Stimulated activated naive CD4-positive, alpha-beta T cell (primary cell): ENCODE results near the gene VILL.

ENCODE experiments used
- DNase-seq, 6 experiments: peaks; one replicate each; lab custom pipeline; 2025; lab: John Stamatoyannopoulos, UW

The VILL gene

GRCh38 chr3:37990527-37990926, at the start of gene VILL:
TSS of gene VILL (plus strand) at chr3:37990786. CDS start at chr3:37993673, 2,887 bp downstream.
- DNase-seq = no peak

DNA sequence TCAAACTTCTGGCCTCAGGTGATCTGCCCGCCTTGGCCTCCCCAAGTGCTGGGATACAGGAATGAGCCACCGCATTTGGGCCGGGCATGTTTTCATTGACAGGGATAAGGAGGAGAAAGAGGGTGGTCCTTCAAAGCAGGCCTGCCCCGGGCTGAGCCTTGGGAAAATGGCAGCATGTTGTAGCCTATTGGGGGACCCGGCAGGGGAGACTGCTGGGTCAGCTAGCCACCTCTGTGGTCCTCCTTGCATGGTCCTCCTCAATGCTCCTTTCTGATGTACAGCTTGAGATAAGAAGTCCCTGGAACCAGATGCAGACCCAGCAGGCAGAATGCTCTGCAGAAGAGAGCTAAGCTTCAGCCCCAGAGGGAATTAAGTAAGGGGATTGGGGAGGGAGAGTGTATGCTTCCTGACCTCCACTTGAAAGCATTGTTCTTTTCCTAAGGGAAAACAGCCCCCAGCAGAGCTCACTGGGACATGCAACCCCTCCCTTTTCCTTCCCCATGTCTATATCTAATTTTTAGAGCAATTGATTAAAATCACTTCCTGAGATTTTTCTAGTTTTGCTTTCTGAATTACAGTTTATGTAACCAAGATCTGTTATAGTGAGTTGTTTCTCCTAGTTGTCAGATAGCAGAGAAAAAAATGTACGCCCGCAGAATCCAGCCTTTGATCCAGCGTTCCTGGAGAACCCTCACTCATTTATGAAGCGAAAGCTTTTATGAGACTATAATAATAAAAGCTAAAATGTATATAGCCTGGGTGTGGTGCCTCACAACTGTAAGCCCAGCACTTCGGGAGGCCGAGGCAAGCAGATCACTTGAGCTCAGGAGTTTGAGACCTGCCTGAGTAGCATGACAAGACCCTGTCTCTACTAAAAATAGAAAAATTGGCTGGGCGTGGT, 48.7 kb upstream of the VILL start:
- no peak for DNase-seq

GRCh38 chr3:37942646-37943045, 47.9 kb upstream of the VILL start:
- no peak for DNase-seq

DNA sequence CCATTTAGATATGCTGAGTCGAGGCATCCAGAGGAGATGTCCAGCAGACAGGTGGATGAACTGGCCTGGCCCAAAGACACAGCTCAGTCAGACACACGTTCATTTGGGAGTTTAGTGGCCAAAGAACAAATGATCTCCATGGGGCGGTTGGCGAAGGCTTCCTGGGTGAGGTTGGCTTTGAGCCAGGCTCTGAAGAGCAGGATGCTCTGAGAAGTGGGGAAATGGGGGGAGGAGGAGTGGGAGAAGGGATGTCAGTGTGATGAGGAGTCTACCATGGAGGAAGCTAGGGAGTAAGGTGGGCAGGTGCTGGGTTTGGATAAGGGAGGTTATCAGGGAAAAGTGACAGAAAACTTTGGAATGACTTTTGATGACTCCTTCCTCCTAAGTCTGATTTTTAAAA, 47.5 kb upstream of the VILL start:
- DNase-seq = no peak

- no peak for DNase-seq
Observed at GRCh38 chr3:37943631-37944314, 46.8 kb upstream of the VILL start.

DNA sequence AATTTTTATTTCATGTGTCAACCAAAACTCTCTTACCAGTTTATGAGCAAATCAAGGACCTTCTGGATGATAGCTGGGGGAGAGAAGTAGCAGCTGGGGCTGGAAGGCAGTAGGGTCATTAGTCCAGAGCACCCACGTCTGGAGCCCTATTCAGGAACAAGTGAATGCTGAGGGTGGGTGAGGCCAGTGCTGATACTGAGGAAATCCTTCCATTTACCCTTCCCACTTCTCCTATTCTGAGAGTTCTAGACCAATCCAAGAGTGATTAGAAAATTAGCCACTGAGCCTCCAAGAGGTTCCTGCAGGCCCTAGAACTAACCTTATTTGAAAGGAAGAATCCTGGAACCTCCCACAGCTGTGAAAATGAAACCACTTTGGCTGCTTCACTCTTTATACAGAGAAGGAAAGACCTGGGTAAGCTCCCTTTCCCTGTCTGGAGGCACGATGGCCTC, 46.2 kb upstream of the VILL start:
- DNase-seq = no peak

DNA sequence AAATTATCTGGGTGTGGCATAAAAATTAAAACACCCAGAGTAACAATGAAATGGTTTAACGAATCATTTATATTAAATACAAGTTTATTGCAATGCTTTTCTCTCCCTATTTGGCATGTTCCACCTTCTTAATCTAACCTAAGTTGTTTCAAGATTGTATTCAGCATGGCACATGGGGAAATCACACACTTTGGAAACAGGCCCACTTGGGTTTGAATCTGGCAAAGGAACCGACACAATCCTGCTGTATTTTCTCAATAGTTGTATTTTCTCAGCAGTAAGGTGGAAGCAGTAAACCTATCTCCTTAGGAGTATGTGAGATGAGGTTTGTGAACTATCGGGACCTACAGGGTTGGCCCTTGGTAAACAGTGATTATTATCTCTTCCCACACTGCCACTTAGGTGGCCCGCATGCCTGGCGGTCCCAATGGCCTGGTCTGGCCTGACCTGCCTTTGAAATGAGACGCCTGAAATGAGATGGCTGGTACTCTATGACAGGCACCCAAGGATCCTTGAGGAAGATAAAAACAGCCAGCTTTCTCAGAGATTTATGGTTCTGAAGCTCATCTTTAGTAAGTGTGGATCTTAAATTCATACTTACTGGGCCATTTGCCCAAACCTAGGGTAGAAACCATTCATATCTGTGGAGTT, 45.3 kb upstream of the VILL start:
- no peak for DNase-seq

DNA sequence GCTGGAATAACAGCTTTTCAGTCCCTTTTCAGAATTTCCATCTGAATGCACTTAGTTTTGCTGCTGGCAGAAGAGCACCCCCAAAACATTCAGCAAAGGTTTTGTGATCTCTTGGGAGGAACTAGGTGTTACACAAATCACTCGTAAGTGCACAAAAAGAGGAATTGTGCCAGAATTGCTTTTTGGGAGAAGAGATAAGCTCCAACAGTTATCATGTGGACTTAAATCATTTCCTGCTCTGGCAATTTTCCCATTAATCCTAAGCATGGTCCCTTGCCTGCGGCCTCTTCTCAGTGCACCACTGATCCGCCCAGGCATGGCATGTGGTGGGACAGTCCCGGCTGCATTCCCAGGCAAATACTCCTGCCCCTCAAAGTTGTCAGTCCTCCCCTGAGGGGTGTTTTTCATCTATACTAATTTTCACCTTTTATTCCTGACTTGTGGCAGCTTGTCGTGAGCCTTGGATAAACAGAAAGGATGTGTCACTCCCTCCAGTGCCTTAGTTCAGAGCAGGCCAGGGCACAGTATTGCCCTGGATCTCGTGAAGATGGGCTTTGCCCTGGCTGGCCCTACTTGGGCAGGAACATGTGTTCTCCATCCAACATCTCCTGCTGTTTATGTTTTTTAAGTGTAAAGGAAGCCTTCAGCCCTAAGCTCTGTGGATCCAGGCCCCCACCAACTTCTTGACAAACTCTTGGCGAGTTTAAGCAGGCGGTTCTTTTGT, 44.6 kb upstream of the VILL start:
- DNase-seq = no peak

GRCh38 chr3:37946531-37946889, 44.1 kb upstream of the VILL start:
- DNase-seq = no peak

- no peak for DNase-seq
Observed at GRCh38 chr3:37949866-37950265, 40.7 kb upstream of the VILL start.

DNA sequence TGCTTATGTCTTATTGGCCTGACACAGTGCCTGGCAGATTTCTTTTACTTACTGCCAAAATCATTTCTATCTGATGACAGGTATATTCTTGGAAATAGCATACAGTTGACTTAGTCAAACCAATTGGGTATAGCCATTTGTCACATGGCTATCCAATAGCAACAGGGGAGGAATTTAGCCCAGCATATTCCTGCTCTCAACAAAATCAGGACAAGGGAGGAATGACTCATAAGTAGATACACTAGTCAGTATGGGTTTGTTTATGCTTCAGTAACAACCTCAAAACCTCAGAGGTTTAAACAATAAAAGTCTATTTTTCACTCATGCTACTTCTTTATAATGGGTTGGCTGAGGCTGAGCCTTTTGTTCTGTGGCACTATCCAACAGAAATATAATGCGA, 38.0 kb upstream of the VILL start:
- no peak for DNase-seq

DNA sequence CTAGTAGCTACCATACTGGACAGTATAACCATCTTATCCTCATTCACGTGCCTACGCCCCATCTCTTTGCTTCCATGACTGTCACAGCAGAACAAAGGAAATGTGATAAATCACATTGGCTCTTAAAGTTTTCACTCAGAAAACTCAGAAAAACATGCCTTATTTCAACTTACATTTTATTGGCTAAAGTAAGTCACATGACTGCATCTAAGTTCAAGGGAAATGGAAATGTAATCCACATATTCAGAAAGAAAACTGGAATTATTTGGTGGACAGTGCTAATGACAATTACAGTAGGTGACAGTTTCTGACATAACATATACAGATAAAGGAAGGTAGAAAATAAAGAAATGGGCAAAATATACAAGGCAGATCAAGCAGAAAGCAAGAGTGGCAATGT, 37.4 kb upstream of the VILL start:
- no peak for DNase-seq

- no peak for DNase-seq
Observed at GRCh38 chr3:37953707-37954394, 36.7 kb upstream of the VILL start.

- no peak for DNase-seq
Observed at GRCh38 chr3:37954881-37955280, 35.7 kb upstream of the VILL start.

GRCh38 chr3:37955918-37956707, 34.5 kb upstream of the VILL start:
- DNase-seq = no peak

DNA sequence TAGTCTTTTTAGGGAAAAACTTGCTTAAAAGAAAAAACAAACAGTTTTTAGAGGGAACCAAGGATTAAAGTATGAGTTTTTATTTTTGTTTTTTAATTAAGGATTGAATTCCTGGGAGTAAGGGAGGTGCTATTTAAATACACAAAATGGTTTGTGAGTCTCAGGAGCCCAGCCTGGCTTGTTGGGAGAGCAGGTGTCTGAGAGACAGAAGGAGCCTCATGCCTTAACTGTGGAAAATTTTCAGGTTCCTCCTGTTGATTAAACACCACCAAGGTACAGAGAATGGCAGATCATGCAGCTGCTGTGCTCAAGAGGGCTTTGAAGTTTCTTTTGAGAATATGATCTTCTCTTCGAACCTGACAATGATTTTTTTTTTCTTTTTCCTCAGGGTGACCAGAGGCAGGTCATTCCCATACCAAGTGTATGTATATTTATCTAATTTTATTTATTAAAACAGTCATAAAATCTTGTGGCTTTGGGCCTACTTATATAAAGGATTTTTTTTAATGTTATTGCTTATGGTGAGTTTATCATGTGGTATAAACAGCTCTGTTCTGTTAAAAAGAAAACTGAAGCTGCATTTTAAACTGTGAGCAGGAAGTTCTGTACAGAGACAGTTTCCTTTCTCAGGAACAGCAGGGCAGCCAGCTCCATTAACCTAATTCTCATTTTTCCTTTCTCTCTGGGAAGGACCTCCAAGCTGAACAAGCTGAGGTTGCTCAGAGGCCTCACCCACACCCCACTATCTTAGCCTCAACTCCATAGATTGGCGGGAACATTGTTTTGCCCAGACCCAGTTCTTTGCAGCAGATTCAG, 33.7 kb upstream of the VILL start:
- peak in 2 of 6 experiments; percentile 37 to 39 for DNase-seq

GRCh38 chr3:37957539-37957936, 33.0 kb upstream of the VILL start:
- peak in 1 of 6 experiments; percentile 30 for DNase-seq

DNA sequence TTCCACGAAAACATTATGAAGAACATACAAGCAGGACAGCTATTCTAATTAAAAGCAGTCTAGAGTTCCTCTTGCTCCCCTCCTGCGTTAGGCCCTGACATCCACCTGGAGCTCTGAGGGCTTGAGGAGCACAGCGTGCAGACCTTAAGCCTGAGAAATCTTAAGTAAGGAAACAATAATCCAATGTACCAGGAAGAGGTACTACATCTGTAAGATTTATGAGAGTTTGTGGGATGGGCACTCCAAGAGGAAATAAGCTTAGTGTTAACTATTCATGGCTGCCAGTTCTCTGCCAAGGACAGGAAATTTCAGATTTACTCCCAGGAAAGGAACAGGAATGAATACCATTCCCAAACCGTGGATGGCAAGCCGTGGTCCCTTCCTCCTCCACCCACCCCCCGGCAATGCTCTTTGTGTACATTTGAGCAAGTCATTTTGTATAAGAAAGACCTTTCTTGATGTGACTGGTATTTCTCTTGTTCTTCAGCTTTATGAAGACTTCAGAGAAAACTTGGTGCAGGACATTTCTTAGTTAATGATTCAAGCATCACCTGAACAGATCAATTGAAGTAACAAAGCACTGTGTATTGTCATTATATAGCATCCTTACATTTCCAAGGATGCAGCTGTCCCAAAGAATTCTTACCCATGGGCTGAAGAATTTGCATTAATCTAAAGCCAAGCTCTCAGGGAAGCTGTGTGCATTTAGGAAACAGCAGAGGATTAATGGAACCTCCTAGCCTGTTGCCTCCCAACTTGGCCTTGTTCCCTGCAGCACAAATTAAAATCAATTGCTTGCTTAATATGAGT, 28.8 kb upstream of the VILL start:
- DNase-seq = no peak

- no peak for DNase-seq
Observed at GRCh38 chr3:37963016-37963415, 27.6 kb upstream of the VILL start.
